Type B pancreatic cell (in vitro differentiated cells): ENCODE measurements around the gene SRCAP. TPM values are rescaled to one million over a fixed set of nuclear protein-coding genes. Genes with fewer than 3 reads are reported as not detected.

ENCODE experiments used
- DNase-seq: peaks from one replicate; pipeline ENCODE4 v3.0.0; 2021; ENCODE audit warnings: mixed read lengths; ENCODE audit not compliant: unreplicated experiment; ENCODE audit errors: extremely low spot score
- H3K27ac Mint-ChIP-seq: 2 replicates; pipeline ENCODE4 v1.8.0; 2021; ENCODE audit warnings: mild to moderate bottlenecking, mixed read lengths
- H3K27me3 Mint-ChIP-seq: 2 replicates; pipeline ENCODE4 v1.8.0; 2021; ENCODE audit warnings: mixed read lengths
- H3K36me3 Mint-ChIP-seq: 2 replicates; pipeline ENCODE4 v1.8.0; 2021; ENCODE audit warnings: mixed read lengths
- H3K4me1 Mint-ChIP-seq: one replicate; pipeline ENCODE4 v1.8.0; 2021; ENCODE audit warnings: mixed read lengths; ENCODE audit not compliant: unreplicated experiment
- H3K4me3 Mint-ChIP-seq: 2 replicates; pipeline ENCODE4 v1.8.0; 2021; ENCODE audit warnings: mild to moderate bottlenecking, mixed read lengths
- H3K9me3 Mint-ChIP-seq: 2 replicates; pipeline ENCODE4 v1.8.0; 2021; ENCODE audit warnings: mixed read lengths
- total RNA-seq: library from RNA; stranded (reverse); gene quantifications from 2 replicates; pipeline ENCODE4 v1.2.1, GENCODE V29; 2021; ENCODE audit warnings: low replicate concordance
- TF ChIP-seq, protein P1 (sequence below): fragments of 200-600 bp; sonication (generic); conservative IDR thresholded peaks from 2 replicates; pipeline ENCODE4 v1.5.0; 2021; ENCODE audit warnings: antibody characterized with exemption, mild to moderate bottlenecking

SRCAP gene
- total RNA-seq, 1 donor from 2014 or later = 73.5 TPM

DNA sequence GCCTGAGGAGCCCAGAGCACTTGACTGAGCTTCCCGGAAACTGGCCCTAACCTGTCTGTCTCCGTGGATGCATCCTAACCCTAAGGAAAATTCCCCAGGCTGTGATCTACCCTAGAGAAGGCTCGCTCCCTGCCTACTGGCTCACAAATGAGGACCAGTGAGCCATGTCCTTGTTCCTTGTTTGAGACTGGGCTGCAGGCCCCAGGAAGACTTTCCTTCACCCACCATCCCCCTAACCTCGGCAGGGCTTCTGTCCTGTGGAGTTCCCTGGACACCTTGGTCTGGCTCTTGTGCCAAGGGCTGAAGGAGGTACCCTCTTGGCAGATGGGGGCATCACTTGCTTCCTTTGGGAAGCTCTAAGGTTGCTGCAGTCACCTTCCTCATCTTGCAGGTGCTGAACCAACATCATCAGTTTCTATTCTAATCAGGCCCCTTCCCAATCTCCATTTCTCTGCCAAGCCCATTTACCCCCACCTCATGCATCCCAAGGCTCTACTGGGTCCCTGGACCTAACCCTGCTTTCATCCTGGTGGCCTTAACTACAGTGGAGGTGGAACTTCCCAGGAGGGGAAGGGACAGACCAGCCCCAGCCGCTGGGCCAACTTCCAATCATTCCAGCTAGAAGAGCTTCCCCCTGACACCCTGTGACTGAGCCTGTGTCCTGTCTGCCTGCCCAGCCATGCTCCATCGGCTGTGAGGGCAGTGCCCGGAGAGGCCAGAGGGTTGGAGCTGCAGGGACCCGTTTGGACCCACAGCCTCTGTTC lies 75.6 kb downstream of the SRCAP start:
- peak overlapping the region; percentile 96 for H3K4me3 Mint-ChIP-seq
- peaks cover 11% of the 10 kb centered on the region for H3K36me3 Mint-ChIP-seq
- no peaks in the 10 kb centered on the region for H3K9me3 Mint-ChIP-seq
- peaks cover 20% of the 10 kb centered on the region for H3K4me1 Mint-ChIP-seq
- TF ChIP-seq, protein P1, sequence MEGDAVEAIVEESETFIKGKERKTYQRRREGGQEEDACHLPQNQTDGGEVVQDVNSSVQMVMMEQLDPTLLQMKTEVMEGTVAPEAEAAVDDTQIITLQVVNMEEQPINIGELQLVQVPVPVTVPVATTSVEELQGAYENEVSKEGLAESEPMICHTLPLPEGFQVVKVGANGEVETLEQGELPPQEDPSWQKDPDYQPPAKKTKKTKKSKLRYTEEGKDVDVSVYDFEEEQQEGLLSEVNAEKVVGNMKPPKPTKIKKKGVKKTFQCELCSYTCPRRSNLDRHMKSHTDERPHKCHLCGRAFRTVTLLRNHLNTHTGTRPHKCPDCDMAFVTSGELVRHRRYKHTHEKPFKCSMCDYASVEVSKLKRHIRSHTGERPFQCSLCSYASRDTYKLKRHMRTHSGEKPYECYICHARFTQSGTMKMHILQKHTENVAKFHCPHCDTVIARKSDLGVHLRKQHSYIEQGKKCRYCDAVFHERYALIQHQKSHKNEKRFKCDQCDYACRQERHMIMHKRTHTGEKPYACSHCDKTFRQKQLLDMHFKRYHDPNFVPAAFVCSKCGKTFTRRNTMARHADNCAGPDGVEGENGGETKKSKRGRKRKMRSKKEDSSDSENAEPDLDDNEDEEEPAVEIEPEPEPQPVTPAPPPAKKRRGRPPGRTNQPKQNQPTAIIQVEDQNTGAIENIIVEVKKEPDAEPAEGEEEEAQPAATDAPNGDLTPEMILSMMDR = no peak
- no peak for DNase-seq
- peak overlapping the region; percentile 62 for H3K27ac Mint-ChIP-seq
- no peaks in the 10 kb centered on the region for H3K27me3 Mint-ChIP-seq

DNA sequence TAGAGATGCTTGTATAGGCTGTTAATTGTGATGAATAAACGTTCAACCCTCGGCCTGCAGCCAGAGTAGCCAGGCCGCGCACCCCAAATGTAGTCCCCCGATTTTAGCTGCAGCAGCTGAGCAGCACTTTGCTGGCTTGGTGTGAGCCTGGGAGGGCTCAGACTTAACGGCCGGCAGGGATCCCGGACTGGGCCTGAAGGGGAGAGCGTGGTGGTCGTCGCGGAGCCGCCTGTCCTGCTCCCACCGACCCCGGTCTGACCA lies 76.1 kb downstream of the SRCAP start:
- TF ChIP-seq, protein P1 = no peak
- no peak for DNase-seq
- Mint-ChIP-seq H3K27ac (peak overlapping the region; percentile 91), H3K9me3 (no peaks in the 10 kb centered on the region), H3K4me1 (peaks cover 20% of the 10 kb centered on the region), H3K36me3 (peaks cover 11% of the 10 kb centered on the region), H3K27me3 (no peaks in the 10 kb centered on the region), H3K4me3 (peak overlapping the region; percentile 96)

DNA sequence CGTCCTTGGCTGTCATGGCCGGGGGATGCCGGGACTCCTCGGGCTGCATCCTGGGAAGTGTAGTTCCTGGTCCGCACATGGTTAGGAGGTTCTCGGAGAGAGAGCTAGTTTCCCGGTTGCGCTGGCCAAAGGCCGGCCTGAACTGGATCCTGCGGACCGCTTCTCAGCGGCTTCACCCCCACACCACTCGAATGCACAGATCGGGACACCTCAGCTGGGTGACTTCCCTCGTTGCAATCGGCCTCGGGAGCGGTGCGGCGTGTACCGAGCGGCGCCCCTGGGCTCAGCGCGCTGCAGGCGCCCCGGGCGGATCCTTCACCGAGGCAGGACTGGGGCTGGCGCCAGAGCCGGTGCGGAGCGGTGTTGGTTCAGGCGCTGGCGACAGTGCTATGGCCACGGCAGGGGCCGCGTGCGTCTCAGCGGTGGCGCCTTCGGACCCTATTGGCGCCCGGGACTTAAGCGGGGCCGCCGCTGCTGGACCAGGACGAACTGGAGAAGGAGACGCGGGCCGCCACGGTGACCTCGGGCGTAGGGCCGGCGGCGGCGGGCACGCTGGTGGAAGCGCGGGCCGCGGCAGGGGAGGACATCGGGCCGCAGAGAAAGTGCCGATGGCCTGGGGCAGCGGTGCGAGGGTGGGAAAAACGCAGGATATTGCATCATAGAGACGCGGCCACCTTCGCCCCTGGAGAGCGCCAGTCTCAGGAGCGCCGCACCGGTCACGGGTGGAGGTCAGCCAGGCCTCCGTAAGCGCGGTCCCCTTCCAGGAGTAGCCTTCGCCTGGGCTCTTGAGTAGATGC lies 76.6 kb downstream of the SRCAP start:
- Mint-ChIP-seq H3K4me1 (peaks cover 20% of the 10 kb centered on the region), H3K27me3 (no peaks in the 10 kb centered on the region), H3K4me3 (peak overlapping the region; percentile 96), H3K36me3 (peaks cover 11% of the 10 kb centered on the region), H3K9me3 (no peaks in the 10 kb centered on the region), H3K27ac (peak overlapping the region; percentile 91)
- TF ChIP-seq, protein P1 = no peak
- DNase-seq = peak; percentile 87

DNA sequence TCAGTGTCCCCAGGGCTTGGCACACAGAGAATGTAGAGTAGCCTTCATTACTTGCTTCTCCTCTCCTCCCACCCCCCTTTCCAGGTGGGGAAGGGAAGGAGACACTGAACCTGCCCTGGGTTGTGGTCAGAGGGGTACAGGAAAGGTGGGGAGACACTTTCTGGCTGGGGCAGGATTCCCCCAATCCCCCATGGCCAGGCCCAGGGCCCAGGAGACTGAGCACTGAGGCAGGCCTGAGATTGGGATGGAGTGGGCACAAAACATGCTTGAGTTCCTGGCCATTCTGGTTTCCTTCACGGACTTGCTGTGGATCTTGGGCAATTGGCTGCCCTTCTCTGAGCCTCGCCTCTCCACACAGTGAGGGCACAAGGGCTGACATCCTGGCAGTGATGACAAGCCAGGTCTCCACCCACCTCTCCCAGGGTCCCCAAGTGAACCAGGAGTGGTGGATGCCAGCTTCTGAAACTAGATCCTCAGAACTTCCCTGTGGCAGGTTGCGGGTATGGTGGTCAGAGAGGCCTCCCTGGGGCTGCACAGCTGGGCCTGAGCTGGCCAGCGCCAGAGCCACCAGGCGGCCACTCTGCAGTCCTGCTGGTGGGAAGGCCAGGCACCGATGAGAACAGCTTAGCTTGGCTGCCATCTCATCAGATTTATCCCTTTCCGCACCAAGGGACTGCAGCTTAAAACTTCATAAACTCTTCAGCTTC lies 78.8 kb downstream of the SRCAP start:
- Mint-ChIP-seq H3K4me1 (peaks cover 20% of the 10 kb centered on the region), H3K9me3 (no peaks in the 10 kb centered on the region), H3K27me3 (no peaks in the 10 kb centered on the region), H3K4me3 (peak overlapping the region; percentile 96), H3K36me3 (peaks cover 6% of the 10 kb centered on the region), H3K27ac (peak overlapping the region; percentile 65)
- TF ChIP-seq, protein P1 = no peak
- no peak for DNase-seq

DNA sequence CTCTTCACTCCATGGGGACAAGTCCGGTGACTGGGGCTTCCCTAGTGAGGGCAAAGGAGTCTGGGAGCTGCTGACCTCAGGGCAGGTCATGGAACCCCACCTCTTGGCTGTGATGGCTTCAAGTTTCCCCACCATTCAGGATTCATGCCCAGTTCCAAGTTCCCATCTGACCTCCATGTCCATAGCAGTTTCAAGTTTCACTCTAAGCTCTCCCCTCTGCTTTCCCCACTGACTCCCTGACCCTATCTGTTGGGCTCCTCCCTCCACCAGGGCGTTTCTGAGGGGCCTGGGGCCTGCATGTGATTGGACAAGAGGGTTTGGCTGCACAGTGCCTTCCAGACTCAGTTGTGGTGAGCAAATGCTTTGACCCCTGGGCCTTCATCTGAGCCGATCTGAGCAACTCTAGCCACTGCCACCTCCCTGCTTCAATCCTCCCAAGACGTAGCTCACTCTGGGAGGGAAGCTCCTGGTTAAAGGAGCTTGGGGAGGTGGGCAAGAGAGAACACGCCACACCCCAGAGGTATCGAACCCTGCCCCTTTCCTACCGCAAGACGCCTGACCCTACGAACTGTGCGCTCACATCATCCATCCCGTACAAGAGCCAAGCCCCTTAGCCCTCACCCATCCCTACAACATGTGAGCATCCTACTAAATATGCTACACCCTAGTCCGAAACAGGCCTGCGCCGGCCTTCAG lies 79.7 kb downstream of the SRCAP start:
- no peaks in the 10 kb centered on the region for H3K27me3 Mint-ChIP-seq

More for the DNA sequence above, 79.7 kb downstream of the SRCAP start:
- TF ChIP-seq, protein P1 = no peak
- Mint-ChIP-seq H3K36me3 (peaks cover 5% of the 10 kb centered on the region), H3K4me3 (peak overlapping the region; percentile 72), H3K27ac (peak overlapping the region; percentile 63), H3K4me1 (peaks cover 20% of the 10 kb centered on the region), H3K9me3 (no peaks in the 10 kb centered on the region)
- no peak for DNase-seq
